Stimulated activated CD8-positive, alpha-beta memory T cell treated with anti-CD3 and anti-CD28 coated beads, Interleukin-15, amount 100 ng/mL, for 48 hours (primary cell): ENCODE data around the gene CADM1.

Experiments used
- DNase-seq, 2 donors: peaks; one replicate each; pipeline ENCODE4 v3.0.0-alpha.2; 2020; ENCODE audit warnings: low read depth in 2 of 2

The CADM1 gene

GRCh38 chr11:115247361-115247760 is 256.9 kb downstream of the CADM1 start:
- DNase-seq, result no peak

GRCh38 chr11:115244758-115245157 is 259.5 kb downstream of the CADM1 start:
- no peak for DNase-seq

- no peak for DNase-seq
Observed at GRCh38 chr11:115244296-115244695, 259.9 kb downstream of the CADM1 start.

GRCh38 chr11:115242982-115243381 is 261.2 kb downstream of the CADM1 start:
- no peak for DNase-seq

- no peak for DNase-seq
Observed at GRCh38 chr11:115241899-115242298, 262.3 kb downstream of the CADM1 start.

- DNase-seq, result no peak
Observed at GRCh38 chr11:115238791-115239190, 265.4 kb downstream of the CADM1 start.

GRCh38 chr11:115238086-115238485 is 266.1 kb downstream of the CADM1 start:
- no peak for DNase-seq

- DNase-seq, result no peak
Observed at GRCh38 chr11:115237578-115237977, 266.6 kb downstream of the CADM1 start.

- DNase-seq, result no peak
Observed at GRCh38 chr11:115234794-115235193, 269.4 kb downstream of the CADM1 start.

- no peak for DNase-seq
Observed at GRCh38 chr11:115226556-115226955, 277.7 kb downstream of the CADM1 start.

- no peak for DNase-seq
Observed at GRCh38 chr11:115224551-115224950, 279.7 kb downstream of the CADM1 start.

GRCh38 chr11:115222863-115223530 is 281.2 kb downstream of the CADM1 start:
- no peak for DNase-seq

GRCh38 chr11:115222218-115222862 is 281.9 kb downstream of the CADM1 start:
- DNase-seq, result peak; percentile 1 to 20

GRCh38 chr11:115221461-115222069 is 282.6 kb downstream of the CADM1 start:
- DNase-seq, result no peak

- DNase-seq, result no peak
Observed at GRCh38 chr11:115220911-115221310, 283.3 kb downstream of the CADM1 start.

GRCh38 chr11:115220423-115220822 is 283.8 kb downstream of the CADM1 start:
- no peak for DNase-seq

- DNase-seq, result no peak
Observed at GRCh38 chr11:115219376-115219775, 284.8 kb downstream of the CADM1 start.

- DNase-seq, result no peak
Observed at GRCh38 chr11:115217726-115218311, 286.4 kb downstream of the CADM1 start.

GRCh38 chr11:115215694-115216617 is 288.3 kb downstream of the CADM1 start:
- no peak for DNase-seq

GRCh38 chr11:115214644-115215234 is 289.5 kb downstream of the CADM1 start:
- DNase-seq, result no peak

GRCh38 chr11:115213007-115213406 is 291.2 kb downstream of the CADM1 start:
- DNase-seq, result no peak
